ENCODE results near the gene ASTL.

The ASTL gene

DNA sequence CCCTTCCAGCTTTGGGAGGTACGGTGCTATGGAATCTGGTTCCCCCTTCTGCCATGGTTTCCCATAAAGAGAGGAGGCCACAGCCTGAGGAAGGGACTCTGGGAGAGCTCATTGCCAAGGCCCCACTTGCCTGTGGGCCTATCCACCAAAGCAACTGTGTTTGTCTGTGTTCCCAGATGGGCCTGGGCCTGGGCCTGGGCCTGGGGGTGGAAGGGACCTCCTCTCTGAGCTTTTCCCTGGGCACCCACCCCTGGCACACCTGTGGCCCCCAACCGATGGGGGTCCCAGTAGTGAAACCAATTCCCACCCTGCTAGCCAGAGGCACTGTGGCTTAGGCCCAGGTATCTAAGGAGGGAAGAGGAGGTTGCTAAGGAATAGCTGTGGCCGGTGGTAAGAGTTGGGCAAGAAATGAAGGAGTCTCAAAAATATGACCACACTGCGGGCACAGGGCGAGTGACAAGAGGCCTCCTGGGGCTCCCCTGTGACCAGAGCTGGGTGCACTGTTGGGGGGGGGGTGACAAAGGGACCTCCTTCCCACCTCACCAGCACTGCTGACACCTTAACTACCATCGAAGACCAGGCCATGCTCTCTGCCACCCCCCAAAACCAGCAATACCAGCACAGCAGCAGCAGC is 11.8 kb upstream of the ASTL start:
- intact Hi-C loops (cut with DNase I; ENCODE audit: low total_unique reads) = no loop called here
- no peaks in the 10 kb centered on the region for H3K9me3 ChIP-seq
- no peak overlapping the region for H3K27ac ChIP-seq
- no peaks in the 10 kb centered on the region for H3K36me3 ChIP-seq
- TF ChIP-seq, protein P1, sequence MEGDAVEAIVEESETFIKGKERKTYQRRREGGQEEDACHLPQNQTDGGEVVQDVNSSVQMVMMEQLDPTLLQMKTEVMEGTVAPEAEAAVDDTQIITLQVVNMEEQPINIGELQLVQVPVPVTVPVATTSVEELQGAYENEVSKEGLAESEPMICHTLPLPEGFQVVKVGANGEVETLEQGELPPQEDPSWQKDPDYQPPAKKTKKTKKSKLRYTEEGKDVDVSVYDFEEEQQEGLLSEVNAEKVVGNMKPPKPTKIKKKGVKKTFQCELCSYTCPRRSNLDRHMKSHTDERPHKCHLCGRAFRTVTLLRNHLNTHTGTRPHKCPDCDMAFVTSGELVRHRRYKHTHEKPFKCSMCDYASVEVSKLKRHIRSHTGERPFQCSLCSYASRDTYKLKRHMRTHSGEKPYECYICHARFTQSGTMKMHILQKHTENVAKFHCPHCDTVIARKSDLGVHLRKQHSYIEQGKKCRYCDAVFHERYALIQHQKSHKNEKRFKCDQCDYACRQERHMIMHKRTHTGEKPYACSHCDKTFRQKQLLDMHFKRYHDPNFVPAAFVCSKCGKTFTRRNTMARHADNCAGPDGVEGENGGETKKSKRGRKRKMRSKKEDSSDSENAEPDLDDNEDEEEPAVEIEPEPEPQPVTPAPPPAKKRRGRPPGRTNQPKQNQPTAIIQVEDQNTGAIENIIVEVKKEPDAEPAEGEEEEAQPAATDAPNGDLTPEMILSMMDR (IDR thresholded peaks at IDR 0.05) = no peak
- H3K4me3 ChIP-seq = no peak overlapping the region
- DNase-seq = peak in 1 of 2 donors; percentile 48
- no peaks in the 10 kb centered on the region for H3K27me3 ChIP-seq
- peaks cover 0 to 27% (median 11%) of the 10 kb centered on the region in 4 donors for H3K4me1 ChIP-seq

DNA sequence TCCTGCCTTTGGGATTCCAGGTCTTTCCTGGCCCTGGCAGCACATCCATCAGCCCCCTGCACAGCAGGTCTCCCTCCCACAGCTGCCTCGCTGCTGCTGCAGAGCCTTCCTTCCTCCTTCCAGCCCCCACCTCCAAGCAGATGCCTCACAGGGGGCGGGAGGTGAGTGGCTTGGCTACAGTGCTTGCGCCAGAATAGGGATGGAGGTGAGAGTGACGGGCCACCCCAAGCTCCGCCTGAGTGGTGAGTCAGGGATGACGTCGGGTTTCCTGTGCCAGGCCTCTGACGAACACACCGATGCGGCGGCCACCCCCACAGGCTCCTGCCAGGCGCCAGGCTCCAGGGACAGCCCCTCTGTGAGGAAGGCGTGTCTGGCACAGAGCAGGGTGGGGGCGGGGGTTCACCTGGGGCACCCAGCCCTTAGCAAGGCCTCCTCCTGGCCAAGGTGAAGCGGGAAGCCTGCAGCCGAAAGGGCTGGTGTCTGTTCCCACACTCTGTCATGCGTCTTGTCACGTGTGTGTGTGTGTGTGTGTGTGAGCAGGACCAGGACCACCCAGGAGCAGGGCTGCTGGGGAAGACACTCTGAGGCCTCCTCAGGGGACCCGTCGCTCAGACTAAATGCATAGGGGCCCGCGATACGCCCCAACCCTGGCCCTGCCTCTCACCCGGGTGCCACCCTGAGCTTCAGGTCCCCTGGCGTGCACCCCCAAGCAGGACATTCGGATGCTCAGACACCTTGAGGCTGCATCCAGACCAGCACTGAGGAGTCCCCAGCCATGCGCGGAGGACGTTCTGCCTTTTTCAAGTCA is 10.3 kb upstream of the ASTL start:
- intact Hi-C loops (cut with DNase I; ENCODE audit: low total_unique reads) = loop anchor here (10.0 kb wide), 2 partner anchors 156 to 356 kb away; partner anchors contain the start of genes NEURL3 and SNRNP200
- Histone ChIP-seq H3K36me3 (no peaks in the 10 kb centered on the region), H3K4me1 (peaks cover 0 to 39% (median 19%) of the 10 kb centered on the region in 4 donors), H3K4me3 (no peak overlapping the region), H3K27me3 (peaks cover 0 to 2% of the 10 kb centered on the region in 2 donors), H3K27ac (no peak overlapping the region), H3K9me3 (no peaks in the 10 kb centered on the region)
- DNase-seq = peak; percentile 42 to 82
- TF ChIP-seq, protein P1 (IDR thresholded peaks at IDR 0.05) = no peak

DNA sequence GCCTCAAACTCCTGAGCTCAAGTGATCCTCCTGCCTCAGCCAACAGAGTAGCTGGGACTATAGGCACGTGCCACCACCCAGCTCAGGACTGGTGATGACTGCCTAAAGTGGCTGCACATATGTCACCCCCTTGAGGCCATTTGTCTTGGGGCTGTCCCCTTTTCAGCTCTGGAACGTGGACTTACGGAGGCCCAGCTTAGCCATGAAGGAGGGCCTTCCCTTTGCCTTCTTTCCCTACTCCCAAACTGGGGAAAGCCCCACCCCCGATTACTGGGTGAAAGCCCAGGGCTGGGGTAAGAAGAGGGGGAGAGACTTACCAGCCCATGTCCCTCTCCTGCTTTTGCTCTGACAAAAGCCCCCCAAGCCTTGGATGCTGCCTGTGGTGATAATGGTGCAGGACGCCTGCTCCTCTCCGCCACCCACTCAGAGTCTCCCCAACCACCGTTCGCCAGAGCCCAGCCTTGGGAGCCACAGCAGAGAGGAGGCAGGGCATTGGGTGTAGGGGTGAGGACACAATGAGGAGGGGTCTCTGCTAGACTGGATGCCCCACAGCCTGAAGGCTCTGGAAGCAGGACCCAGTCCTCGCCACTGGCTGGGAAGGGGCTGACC is 9.4 kb upstream of the ASTL start:
- DNase-seq = peak in 1 of 2 donors; percentile 60
- Histone ChIP-seq H3K36me3 (no peaks in the 10 kb centered on the region), H3K27ac (no peak overlapping the region)

DNA sequence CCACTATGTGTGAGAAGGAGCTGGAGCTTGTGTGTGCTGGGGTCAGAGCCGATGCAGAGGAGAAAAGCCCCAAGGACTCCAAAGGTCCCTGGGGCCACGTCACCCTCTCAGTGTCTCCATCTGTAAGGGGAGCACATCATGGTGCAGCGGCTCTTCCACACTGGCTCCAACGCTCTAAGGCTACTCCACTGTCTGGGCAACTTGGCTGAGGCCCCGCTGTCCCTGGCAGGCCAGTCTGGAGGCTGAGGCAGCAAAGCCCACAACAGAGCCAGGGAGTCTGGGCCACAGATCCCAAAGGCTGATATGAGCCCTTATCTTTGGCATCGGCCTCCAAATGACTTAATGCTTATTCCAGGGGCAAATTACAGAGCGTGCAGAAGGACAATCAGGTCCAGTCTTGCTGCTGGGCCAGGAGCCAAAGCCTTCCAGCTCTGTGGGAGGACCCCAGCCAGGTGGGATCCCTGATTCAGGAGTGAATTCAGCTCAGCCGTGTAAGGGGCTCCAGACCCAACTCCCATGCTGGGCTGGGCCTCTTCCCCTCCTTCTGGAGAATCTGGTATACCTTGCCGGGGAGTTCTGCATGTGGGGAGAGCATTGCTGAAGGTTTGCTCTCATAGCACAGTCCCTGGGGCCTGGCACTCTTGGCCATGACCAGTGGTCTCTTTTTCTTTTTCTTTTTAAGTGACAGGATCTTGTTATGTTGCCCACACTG is 8.7 kb upstream of the ASTL start:
- DNase-seq = peak in 1 of 2 donors; percentile 67
- Histone ChIP-seq H3K27me3 (peaks cover 0 to 2% of the 10 kb centered on the region in 2 donors), H3K36me3 (no peaks in the 10 kb centered on the region), H3K4me1 (peaks cover 0 to 39% (median 19%) of the 10 kb centered on the region in 4 donors), H3K4me3 (no peak overlapping the region), H3K9me3 (no peaks in the 10 kb centered on the region), H3K27ac (no peak overlapping the region)
- TF ChIP-seq, protein P1 (IDR thresholded peaks at IDR 0.05) = no peak
- intact Hi-C loops (cut with DNase I; ENCODE audit: low total_unique reads) = loop anchor here (10.0 kb wide), 2 partner anchors 158 to 358 kb away; partner anchors contain the start of genes NEURL3 and SNRNP200

More for the DNA sequence above, 9.4 kb upstream of the ASTL start:
- intact Hi-C loops (cut with DNase I; ENCODE audit: low total_unique reads) = loop anchor here (10.0 kb wide), 2 partner anchors 157 to 357 kb away; partner anchors contain the start of genes NEURL3 and SNRNP200
- Histone ChIP-seq H3K27me3 (peaks cover 0 to 2% of the 10 kb centered on the region in 2 donors), H3K4me1 (peaks cover 0 to 39% (median 19%) of the 10 kb centered on the region in 4 donors), H3K4me3 (no peak overlapping the region), H3K9me3 (no peaks in the 10 kb centered on the region)
- TF ChIP-seq, protein P1 (IDR thresholded peaks at IDR 0.05) = no peak

All from tibial artery (tissue), 4 donors.